ENCODE measurements around the gene C11orf71.

The C11orf71 gene

DNA sequence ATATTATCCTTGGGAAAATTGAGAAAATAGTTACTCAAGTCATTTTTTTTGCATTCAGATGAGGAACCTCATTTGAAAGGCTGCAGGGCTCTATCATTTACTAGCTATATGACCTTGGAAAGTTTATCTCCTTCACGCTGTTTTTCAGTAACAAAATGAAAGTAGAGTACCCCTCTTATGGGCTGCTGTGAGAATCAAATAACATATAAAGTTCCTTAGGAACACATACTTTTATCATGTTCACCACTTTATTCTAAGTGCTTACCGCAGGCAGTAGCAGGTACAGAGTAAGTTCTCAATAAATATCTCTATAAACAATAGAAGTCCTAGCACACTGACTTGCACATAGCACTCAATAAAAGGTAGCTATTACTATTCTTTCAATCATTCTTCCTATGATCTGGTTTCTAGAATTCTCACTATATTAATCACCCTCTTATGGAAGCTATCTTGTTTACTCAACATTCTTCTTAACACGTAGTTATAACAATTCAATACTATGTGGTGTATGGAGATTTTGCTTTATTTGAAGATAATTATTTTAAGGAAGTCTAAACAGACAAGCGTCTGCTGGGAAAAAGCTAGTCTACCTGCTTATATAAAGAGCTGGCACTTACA is 1.9 kb downstream of the C11orf71 start:
- no peak for DNase-seq

- no peak for DNase-seq
Observed at GRCh38 chr11:114397349-114397982, 2.8 kb downstream of the C11orf71 start.

DNA sequence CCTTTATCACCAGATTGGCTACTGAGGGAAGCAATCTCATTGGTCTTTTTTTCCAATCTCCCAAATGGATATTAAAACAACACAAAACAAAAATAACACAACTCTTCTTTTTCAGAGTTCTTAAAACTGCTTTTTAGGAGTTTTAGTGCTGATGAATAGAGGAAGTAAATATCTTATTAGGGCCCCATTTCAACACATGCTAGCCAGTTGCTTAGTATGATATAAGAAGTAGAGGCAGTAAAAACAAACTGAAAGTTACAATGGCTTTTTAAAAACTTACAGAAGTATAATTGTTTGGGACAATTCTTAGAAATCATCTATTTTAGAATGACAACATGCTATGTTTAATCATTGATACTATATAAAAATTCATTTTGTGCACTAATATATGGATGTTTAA is 3.4 kb downstream of the C11orf71 start:
- DNase-seq, result no peak

- no peak for DNase-seq
Observed at GRCh38 chr11:114395736-114396135, 4.6 kb downstream of the C11orf71 start.

DNA sequence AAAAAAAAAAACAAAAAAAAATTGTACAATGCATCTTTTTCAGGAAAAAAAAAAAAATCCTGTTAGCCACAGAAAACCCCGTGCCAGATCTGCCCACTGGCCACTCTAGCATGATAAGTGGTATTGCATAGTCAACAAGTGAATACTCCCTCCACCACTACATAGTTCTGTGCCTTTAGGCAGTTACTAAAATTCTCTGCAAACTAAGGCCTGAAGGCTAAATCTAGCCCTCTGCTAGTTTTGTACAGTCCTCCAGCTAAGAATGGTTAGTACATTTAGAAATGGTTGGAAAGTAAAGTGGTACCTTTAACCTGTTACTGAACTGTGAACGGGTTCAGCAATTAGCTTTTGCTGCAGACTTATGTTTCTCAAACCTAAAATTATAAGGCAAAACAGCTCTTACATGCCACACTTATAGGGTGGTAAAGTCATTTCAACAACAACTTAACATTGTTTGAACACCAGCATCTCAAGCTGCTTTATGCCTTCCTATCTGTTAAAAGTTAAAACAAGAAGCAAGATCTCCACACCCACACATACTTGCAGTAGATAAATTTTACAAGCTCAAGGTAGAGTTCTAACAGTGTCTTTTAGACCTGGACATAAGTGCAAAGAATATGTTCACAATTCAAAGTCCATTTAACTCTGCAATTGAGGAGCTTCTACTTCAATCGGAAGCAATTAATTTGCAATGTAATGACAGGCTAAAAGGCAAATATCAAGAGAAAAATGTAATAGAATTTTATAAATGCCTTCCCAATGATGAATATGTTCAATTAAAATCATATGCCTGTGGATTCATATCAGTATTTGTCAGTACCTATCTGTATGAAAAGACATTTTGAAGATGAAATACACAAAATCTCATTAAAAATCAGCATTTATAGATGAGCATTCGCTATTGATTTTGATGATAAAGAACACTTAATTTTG is 7.3 kb downstream of the C11orf71 start:
- no peak for DNase-seq

GRCh38 chr11:114386545-114386944 is 13.8 kb downstream of the C11orf71 start:
- no peak for DNase-seq

DNA sequence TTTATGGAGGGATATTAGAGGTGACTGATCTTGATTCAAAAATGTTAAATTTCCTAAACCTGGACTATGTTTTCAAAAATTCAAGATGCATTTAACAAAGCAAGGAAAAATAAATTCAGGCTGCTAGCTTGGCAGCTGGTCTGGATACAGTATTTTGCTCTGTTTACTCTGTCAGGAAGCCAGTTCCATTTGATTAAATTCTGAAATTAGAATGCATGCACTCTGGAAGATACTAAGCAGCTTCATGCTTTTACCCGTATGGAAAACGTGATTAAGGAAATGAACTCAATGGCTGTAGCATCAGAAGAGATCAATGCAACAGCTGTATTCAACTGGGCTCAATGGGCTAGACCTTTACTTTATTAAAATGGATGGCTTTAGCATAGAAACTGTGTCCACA is 14.2 kb downstream of the C11orf71 start:
- DNase-seq, result no peak

GRCh38 chr11:114384487-114384886 is 15.8 kb downstream of the C11orf71 start:
- DNase-seq, result no peak

- no peak for DNase-seq
Observed at GRCh38 chr11:114382509-114382908, 17.8 kb downstream of the C11orf71 start.

GRCh38 chr11:114379394-114380069 is 20.8 kb downstream of the C11orf71 start:
- no peak for DNase-seq

DNA sequence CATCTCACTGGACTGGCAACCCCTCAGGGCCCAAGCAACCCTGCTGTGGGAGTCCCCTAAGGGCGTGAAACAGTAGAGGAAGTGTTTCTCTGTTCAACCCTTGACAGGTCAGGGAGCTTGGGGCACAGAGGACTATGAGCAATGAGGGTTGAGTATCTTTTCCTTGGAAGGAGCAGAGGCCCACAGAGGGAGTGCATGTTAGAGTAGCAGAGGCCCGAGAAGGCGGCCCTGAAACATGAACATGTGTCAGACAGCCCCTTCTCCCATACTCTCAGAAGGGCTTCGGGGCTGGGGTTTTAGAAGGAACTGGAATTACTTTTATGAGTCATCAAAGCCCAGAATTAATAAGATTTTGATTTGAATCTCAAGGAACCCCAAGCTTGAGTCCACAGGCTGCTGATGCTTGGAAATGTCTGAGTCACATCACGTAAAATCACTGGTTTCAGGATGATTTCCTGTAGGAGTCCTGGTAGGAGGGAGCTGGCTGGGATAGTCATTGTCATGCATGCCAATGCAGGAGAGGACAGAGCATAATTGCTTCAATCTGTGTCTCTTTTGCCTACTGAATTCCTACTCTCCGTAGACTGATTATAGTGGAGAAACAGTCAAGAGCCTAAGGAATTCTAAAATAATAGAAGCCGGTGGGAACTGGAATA is 22.6 kb downstream of the C11orf71 start:
- no peak for DNase-seq

GRCh38 chr11:114375052-114375451 is 25.3 kb downstream of the C11orf71 start:
- no peak for DNase-seq

- no peak for DNase-seq
Observed at GRCh38 chr11:114368918-114369680, 31.2 kb downstream of the C11orf71 start.

- DNase-seq, result no peak
Observed at GRCh38 chr11:114367244-114367957, 32.9 kb downstream of the C11orf71 start.

DNA sequence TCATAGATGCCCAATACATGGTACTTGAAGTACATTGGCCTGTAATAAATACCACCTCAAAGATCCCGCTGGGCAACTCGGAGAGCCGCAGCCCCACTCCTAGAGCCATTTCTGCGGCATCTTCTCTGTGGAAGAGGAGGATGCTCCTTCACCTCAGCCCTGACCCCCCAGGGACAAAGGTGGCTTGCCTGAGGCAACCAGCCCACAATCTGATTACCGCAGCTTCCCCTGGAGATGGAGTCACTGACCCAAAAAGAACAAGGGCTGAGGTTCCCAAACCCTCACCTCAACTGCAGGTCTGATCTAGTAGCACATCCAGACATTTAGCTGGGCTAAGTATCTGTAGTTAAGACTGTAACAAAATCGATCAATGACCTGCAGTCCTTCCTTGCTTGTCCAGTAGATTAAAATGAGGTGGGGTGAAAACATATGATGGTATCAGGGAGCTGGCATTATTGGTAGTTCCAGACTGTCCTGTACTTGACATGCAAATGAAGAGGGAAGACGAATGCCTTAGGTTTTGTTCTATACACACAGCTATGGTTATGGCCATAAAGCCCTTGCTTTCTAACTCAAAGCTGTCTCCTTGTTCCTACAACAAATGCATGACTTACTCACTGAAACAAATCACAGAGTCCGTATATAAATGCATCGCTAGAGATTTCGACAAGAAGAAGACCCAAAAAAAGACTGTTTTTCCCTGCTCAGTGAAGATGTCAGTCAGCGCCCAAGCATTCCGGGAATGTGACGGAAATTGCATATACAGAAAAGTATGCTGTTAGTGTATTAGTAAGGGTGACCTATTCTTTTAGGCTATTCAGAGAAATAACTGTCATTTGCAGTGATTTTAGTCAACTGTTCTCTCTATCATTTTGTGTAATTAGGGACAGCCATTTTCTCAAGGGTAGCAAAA is 33.7 kb downstream of the C11orf71 start:
- no peak for DNase-seq

DNA sequence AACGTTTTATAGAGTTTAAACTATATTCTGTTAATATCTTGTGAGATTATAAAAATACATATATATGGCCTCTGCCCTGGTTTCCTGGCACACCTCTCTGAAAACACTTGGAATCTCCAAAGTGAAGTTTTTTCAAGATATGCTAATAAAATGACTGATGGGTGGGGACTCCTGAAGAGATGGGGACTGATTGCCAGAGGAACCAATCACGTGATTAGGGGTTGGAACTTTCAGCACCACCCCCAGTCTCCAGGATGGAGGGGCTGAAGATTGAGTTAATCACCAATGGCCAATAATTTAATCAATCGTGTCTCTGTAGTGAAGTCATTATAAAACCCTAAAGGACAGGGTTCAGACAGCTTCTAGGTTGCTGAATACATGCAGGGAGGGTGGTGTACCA is 37.4 kb downstream of the C11orf71 start:
- no peak for DNase-seq

- DNase-seq, result no peak
Observed at GRCh38 chr11:114362326-114362725, 38.0 kb downstream of the C11orf71 start.

- no peak for DNase-seq
Observed at GRCh38 chr11:114359342-114359741, 41.0 kb downstream of the C11orf71 start.

DNA sequence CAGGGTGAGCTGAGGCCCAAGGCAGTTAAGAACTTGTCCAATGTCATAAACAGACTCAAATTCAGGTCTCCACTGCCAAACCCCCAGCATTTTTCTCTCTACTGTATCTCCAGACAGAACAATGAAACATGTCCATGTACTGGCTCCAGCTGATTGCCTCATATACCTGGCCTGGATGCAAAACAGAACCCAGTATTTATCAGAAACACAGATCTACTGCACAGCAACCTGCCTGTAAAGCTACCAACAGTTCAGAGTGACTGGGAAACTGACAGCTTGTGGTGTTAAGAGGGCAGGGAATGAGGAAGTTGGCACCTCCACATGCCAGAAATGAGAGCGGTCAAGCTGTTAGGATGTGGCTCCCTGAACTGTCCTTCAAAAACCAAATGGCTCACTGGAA is 41.6 kb downstream of the C11orf71 start:
- DNase-seq, result no peak

DNA sequence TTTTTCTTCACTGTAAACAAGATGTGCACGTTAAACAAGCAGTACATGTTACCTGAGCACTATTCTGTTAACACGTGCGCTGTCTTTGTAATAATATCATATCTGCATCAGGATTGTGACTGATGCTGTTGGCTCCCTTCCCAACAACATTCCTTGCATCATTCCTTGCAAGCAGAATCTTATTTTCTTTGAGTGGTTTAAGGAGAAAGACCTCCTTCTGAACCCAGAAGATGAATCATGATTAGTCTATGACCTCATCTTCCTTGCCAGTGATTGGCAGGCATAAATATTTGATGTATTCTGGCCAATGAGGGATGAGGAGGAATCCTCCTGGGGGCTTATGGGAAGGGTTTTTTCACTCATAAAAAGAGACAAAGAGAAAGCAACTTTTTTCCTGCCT is 46.2 kb downstream of the C11orf71 start:
- DNase-seq, result no peak

Data from NK-92 treated with Interleukin-12 subunit alpha and Interleukin-12 subunit beta, amount 100 ng/mL, for 24 hours (cell line).